ENCODE measurements around the gene DOCK1.
A peak's percentile ranks its signal among the peaks of the same experiment; 100 is the strongest.

The DOCK1 gene

GRCh38 chr10:127190427-127190826 is 285.2 kb downstream of the DOCK1 start:
- no peak for DNase-seq

- no peak for DNase-seq
These were observed 287.9 kb downstream of the DOCK1 start for GRCh38 chr10:127193125-127193524.

- no peak for DNase-seq
These were observed 288.9 kb downstream of the DOCK1 start for GRCh38 chr10:127194111-127194510.

DNA sequence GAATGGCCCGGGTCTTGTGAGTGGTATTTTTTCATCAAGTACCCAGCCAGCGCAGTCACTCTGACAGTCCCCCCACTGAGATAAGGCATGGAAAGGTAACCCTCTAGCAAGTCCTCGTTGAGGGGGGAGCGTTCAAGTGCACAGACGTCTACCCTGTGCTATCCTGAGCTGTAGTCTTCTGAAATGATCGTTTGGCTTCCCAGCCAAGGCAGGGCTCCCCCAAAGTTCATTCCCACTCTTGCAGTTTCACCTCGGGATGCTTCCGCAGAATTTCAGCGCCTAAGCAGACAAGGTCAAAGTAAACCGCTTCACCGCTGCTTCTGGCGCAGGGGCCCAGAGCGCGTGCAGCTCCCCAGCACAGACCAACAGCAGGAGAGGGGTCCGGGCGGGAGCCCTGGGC is 289.4 kb downstream of the DOCK1 start:
- DNase-seq, result no peak

DNA sequence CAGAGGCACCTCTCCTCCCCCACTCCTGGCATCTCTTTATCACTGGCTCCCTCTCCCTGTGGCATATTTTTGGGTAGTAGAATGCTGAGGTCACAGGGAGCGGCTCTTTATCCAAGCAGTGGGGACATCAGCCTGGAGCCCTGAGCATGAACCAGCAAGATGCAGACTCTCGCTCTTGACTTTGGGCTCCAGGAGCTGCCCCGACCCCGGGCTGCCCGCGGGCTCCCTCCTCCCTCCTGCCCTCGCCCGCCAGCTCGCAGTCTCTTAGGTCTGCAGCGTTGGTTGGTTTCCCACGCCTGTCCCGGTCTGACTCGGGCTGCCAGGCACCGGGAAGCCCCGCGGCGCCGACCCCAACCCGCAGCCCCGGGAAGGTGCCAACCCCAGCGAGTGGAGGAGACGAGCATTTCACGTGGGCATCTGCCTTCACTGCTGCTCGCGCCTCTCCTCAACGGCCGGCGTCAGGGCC is 289.8 kb downstream of the DOCK1 start:
- no peak for DNase-seq

- no peak for DNase-seq
These were observed 290.5 kb downstream of the DOCK1 start for GRCh38 chr10:127195571-127196281.

- peak; percentile 8 for DNase-seq
These were observed 291.3 kb downstream of the DOCK1 start, which contains the start of gene INSYN2A for GRCh38 chr10:127196282-127197153. Gene INSYN2A, minus strand, starts transcription at chr10:127196591. Its CDS starts 20,196 bp downstream, at chr10:127176395.

DNA sequence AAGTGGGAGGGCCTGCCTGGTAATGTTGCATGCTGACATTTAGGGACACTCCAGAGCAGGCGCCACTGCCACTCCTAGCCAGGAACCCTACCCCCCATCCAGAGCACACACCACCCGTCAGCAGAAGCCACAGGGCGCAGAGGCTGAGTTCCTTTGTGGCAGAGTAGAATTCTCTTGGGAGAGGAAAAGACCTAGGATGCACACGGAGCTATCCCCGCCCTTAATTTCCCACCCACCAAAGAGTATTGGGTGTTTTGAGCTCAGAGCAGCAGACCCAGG is 291.9 kb downstream of the DOCK1 start:
- no peak for DNase-seq

- DNase-seq, result no peak
These were observed 293.1 kb downstream of the DOCK1 start for GRCh38 chr10:127198307-127198706.

- DNase-seq, result no peak
These were observed 293.5 kb downstream of the DOCK1 start for GRCh38 chr10:127198721-127199120.

DNA sequence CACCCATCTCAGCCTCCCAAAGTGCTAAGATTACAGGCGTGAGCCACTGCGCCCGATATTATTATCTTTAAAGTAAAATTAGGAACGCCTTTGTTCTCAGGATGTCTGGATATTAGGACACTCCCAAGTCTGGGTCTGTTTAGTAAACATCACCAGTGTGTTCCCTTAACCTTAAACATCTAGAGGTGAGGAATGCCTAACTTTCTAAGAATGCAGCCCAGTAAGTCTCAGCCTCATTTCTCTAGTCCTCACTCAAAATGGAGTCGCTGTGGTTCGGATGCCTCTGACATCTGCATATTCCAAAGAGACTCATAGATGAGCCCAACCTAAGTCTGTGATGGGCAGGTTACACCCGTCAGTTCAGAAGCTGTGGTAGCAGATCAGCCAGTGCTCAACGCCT is 295.4 kb downstream of the DOCK1 start:
- no peak for DNase-seq

DNA sequence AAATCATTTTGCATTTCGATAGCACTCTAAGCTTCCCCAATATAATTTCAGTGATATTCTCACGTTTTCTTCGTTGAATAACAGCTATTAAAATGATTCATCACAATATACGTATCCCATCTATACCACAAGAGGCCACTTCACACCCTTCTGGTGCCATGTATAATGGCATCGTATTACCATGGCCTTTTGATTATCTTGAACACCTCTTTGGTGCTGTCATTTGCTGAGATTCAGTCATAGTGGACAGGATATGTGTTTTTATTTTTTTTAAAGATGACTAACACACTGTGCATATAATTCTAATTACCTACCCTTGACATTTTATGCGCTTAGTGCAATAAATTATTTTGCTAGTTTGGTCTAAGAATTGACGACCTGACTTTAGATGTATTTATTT is 297.8 kb downstream of the DOCK1 start:
- DNase-seq, result no peak

GRCh38 chr10:127207081-127207480 is 301.9 kb downstream of the DOCK1 start:
- no peak for DNase-seq

- DNase-seq, result no peak
These were observed 305.8 kb downstream of the DOCK1 start for GRCh38 chr10:127210936-127211466.

GRCh38 chr10:127215866-127216265 is 310.6 kb downstream of the DOCK1 start:
- no peak for DNase-seq

GRCh38 chr10:127216274-127216673 is 311.0 kb downstream of the DOCK1 start:
- no peak for DNase-seq

GRCh38 chr10:127216786-127217185 is 311.6 kb downstream of the DOCK1 start:
- DNase-seq, result no peak

DNA sequence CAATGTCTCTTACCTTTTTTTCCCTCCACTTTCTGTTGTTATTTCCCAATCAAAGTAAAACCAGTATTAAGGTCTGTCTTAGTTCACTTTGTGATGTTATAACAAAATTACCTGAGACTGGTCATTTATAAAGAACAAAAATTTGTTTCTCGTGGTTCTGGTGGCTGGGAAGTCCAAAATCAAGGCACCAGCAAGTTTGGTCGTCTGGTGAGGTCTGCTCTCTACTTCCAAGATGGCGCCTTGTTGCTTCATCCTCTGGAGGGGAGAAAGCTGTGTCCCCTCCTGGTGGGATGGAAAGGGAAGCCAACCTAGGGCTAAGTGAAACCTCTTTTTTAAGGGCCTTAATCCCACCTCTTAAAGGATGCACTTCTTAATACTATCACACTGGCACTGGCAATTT is 313.4 kb downstream of the DOCK1 start:
- no peak for DNase-seq

GRCh38 chr10:127221281-127221680 is 316.1 kb downstream of the DOCK1 start:
- DNase-seq, result no peak

GRCh38 chr10:127227027-127227426 is 321.8 kb downstream of the DOCK1 start:
- DNase-seq, result no peak

DNA sequence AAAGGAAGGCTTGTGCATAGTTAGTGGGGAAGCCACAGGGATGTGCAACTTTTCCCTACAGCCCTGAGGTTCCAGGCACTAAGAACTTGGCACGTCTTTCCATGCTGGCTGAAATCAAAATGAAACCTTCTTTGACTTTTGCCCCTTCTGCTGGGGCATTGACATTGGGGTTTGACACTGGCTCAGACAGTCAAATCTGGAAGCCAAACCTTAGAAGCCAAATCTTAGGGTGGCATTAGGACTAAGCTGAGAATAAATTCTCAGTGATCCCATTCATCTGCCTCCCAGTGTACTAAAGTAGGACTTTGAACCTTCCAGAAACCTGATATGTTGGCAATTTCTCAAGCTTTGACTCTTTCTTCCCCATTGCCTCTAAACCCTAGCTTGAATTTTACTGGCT is 322.4 kb downstream of the DOCK1 start:
- no peak for DNase-seq

GRCh38 chr10:127228195-127228787 is 323.1 kb downstream of the DOCK1 start:
- DNase-seq, result no peak

DNA sequence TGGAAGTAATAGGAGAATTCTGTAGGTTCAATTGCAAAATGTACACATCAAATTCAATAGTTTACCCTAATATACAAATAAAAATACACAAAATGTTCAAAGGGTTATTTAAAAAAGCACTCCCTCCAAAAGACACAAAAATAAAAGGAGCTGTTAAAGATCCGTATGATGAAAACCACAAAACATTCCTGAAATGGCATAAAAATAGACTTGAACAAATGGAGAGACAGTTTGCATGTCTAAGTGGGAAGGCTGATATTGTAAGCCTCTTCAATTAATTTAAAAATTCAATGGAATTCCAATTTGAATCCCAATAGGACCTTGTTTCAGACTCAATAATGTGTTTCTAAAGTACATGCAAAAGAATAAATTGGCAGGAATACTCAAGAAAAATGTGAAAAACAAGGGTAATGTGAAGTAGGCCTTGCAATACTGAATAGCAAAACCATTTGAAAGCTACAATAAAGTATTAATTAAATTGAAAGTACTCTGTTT is 329.1 kb downstream of the DOCK1 start:
- no peak for DNase-seq
